ENCODE results near the gene PRKN. TPM values are rescaled to one million over a fixed set of nuclear protein-coding genes. Genes with fewer than 3 reads are reported as not detected.
A peak's percentile ranks its signal among the peaks of the same experiment; 100 is the strongest.

PRKN gene
- total RNA-seq, 4 donors from 2014 or later, result 6.3 to 11.9 (median 9.5) TPM

GRCh38 chr6:162373192-162373591, 354.4 kb downstream of the PRKN start:
- WGBS, 2 donors, result 85 to 88% methylated on average over 2 of the region's 2 CpGs
- intact Hi-C loops (cut with DNase I; ENCODE audit: low total_unique reads), result no loop called here
- TF ChIP-seq, protein P1, sequence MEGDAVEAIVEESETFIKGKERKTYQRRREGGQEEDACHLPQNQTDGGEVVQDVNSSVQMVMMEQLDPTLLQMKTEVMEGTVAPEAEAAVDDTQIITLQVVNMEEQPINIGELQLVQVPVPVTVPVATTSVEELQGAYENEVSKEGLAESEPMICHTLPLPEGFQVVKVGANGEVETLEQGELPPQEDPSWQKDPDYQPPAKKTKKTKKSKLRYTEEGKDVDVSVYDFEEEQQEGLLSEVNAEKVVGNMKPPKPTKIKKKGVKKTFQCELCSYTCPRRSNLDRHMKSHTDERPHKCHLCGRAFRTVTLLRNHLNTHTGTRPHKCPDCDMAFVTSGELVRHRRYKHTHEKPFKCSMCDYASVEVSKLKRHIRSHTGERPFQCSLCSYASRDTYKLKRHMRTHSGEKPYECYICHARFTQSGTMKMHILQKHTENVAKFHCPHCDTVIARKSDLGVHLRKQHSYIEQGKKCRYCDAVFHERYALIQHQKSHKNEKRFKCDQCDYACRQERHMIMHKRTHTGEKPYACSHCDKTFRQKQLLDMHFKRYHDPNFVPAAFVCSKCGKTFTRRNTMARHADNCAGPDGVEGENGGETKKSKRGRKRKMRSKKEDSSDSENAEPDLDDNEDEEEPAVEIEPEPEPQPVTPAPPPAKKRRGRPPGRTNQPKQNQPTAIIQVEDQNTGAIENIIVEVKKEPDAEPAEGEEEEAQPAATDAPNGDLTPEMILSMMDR (IDR thresholded peaks at IDR 0.05), result no peak
- no peak for TF ChIP-seq POLR2A (IDR thresholded peaks at IDR 0.05)
- no peak for DNase-seq (ENCODE audit: low spot score in 2 of 2)
- no peak overlapping the region for H3K4me3 ChIP-seq (ENCODE audit: low read depth, poor library complexity, severe bottlenecking)

DNA sequence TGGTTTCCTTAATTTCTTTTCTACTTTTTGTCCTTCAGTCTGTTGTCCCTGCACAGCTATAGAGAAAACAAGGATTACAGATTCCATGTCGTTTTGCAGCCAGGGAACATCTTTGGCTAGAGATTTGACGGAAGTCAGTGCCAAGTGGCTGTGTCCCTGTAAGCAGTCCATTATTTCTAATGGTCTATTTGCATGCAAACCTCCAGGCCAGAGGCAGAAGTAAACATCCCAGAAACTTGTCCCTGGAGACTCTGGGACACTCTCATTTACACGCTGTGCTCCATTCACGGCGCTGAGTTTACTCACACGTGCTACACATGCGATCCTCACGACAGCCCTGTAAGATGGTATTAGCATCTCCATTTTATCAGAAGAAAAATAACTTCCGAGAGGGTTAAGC, 355.5 kb downstream of the PRKN start:
- peak in 1 of 2 donors; percentile 35 for DNase-seq (ENCODE audit: low spot score in 2 of 2)
- no peak overlapping the region for H3K4me3 ChIP-seq (ENCODE audit: low read depth, poor library complexity, severe bottlenecking)
- intact Hi-C loops (cut with DNase I; ENCODE audit: low total_unique reads), result no loop called here
- WGBS, 2 donors, result 54 to 74% methylated on average over 9 of the region's 9 CpGs
- TF ChIP-seq, protein P1 (IDR thresholded peaks at IDR 0.05), result no peak
- no peak for TF ChIP-seq POLR2A (IDR thresholded peaks at IDR 0.05)

DNA sequence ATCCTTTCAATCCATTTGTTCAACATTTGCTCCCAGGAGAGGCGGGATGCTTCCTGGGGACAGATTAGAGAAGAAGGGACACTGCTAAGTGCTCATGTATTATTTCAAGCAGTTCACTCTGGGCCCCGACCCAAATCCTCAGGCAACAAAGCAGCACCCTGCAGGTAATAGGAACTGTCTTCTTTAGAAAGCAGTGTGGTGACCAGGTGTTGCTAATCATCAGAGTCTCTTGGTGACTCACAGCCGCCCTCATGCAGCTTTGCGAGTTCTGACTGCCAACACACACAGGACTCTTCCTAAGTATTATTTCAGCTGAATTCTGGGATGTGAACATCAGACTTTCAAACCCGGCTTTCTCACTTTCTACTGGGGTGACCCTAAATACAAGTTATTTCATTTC, 356.4 kb downstream of the PRKN start:
- no peak overlapping the region for H3K4me3 ChIP-seq (ENCODE audit: low read depth, poor library complexity, severe bottlenecking)
- no peak for TF ChIP-seq POLR2A (IDR thresholded peaks at IDR 0.05)
- TF ChIP-seq, protein P1 (IDR thresholded peaks at IDR 0.05), result no peak
- intact Hi-C loops (cut with DNase I; ENCODE audit: low total_unique reads), result no loop called here

GRCh38 chr6:162369091-162369490, 358.5 kb downstream of the PRKN start:
- DNase-seq (ENCODE audit: low spot score in 2 of 2), result no peak
- TF ChIP-seq, protein P1 (IDR thresholded peaks at IDR 0.05), result no peak
- no peak for TF ChIP-seq POLR2A (IDR thresholded peaks at IDR 0.05)
- intact Hi-C loops (cut with DNase I; ENCODE audit: low total_unique reads), result no loop called here
- 68 to 84% methylated on average over 2 of the region's 2 CpGs for WGBS, 2 donors
- H3K4me3 ChIP-seq (ENCODE audit: low read depth, poor library complexity, severe bottlenecking), result no peak overlapping the region

More for the DNA sequence above, 356.4 kb downstream of the PRKN start:
- DNase-seq (ENCODE audit: low spot score in 2 of 2), result no peak
- 79 to 87% methylated on average over 5 of the region's 5 CpGs for WGBS, 2 donors

DNA sequence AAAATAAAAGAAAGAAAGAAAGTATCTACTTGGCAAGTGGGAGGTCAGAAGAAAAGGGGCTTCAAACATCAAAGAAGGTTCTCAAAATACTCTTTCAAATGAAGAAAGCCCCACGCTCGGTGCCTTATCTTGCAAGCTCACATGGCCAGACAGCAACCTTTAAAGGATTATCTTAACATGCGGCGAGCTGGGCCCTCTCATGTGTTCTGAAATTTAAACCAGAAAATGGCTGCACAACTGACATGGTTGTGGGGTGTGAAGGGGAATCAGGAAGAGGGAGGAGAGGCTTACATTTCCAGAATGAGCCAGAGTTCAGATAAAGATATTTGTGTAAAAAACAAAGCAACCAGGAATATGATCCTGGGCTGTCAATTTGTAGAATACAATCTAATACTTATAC, 363.1 kb downstream of the PRKN start:
- DNase-seq (ENCODE audit: low spot score in 2 of 2), result no peak
- 90 to 93% methylated on average over 4 of the region's 4 CpGs for WGBS, 2 donors
- H3K4me3 ChIP-seq (ENCODE audit: low read depth, poor library complexity, severe bottlenecking), result no peak overlapping the region
- intact Hi-C loops (cut with DNase I; ENCODE audit: low total_unique reads), result no loop called here
- TF ChIP-seq, protein P1 (IDR thresholded peaks at IDR 0.05), result no peak

GRCh38 chr6:162363757-162364156, 363.8 kb downstream of the PRKN start:
- intact Hi-C loops (cut with DNase I; ENCODE audit: low total_unique reads), result no loop called here
- no peak for DNase-seq (ENCODE audit: low spot score in 2 of 2)
- TF ChIP-seq POLR2A (IDR thresholded peaks at IDR 0.05), result no peak
- TF ChIP-seq, protein P1 (IDR thresholded peaks at IDR 0.05), result no peak
- WGBS, 2 donors, result 89 to 90% methylated on average over 4 of the region's 4 CpGs
- no peak overlapping the region for H3K4me3 ChIP-seq (ENCODE audit: low read depth, poor library complexity, severe bottlenecking)
